HG03457 (cell line): ENCODE data around the gene TENM3.
"Not testable (repeated sequence)": the region's sequence is repeated elsewhere in the genome, so short reads cannot be mapped to it uniquely, and the experiment has no call there.

Source experiments
- ATAC-seq: cut with Tn5 transposase; IDR thresholded peaks from one replicate; pipeline ENCODE4 v1.9.1; 2021; ENCODE audit warnings: moderate number of reproducible peaks; ENCODE audit not compliant: unreplicated experiment

Gene TENM3

DNA sequence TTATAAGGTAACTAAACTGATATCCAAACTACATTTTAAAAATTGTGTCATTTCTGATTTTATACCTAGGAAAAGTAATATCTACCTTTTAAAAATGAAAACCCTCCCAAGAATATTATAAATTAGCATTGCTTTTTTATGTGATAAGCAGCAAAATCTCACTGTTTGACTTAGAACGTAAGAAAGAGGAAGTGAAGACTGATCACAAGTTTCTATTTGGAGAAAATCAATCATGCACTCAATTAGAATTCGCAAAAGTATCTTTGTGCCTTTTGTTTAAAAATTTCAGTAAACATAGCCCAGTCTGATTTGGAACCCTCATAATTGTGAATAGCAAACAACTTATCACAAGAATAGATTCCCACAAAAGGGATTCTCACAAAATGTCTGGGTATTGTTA is 142.7 kb downstream of the TENM3 start:
- no peak for ATAC-seq

DNA sequence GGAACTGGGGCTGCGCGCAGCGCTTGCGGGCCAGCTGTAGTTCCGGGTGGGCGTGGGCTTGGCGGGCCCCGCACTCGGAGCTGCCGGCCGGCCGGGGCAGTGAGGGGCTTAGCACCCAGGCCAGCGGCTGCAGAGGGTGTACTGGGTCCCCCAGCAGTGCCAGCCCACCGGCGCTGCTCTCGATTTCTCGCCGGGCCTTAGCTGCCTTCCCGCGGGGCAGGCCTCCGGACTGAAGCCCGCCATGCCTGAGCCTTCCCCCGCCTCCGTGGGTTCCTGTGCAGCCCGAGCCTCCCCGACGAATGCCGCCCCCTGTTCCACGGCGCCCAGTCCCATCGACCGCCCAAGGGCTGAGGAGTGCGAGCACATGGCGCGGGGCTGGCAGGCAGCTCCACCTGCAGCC is 143.4 kb downstream of the TENM3 start:
- not testable (repeated sequence) for ATAC-seq

- no peak for ATAC-seq
Measured at GRCh38 chr4:182391111-182391684, 148.0 kb downstream of the TENM3 start.

DNA sequence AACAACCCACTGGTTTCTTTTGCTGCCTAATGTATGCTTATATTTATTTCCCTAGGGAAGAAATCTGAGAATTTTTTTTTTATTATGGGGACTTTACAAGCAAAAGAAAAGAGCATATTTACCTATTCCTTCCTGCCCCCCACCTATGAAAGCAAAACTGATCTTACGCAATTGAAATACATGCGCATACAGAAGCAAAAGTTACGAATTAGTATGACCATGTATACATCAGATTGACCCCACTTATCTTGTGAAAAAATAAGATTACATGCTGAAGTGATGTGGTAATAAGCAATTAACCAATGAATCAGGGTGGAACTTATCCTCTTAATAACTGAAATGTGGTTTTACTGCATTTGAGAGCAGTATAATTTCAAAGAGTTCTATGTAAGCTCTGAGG is 151.0 kb downstream of the TENM3 start:
- no peak for ATAC-seq

- ATAC-seq = no peak
Measured at GRCh38 chr4:182400081-182400480, 156.9 kb downstream of the TENM3 start.

DNA sequence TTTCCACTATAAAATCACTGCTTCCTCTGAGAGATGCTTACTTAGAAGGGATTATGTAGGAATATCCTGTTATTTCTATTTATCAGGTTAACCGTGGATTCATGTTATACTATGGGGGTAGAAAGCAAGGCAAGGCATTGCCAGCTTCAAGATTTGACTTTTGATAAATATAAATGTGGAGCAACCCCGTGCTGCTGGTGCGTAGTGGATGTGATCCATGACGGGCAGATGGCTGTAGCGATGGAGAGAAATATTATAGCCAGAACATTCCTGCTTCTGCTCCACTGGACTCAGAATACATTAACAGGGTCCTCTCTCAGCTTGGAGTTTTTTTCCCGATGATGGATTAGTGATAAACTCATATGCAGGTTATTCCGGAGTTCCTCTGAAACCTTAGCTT is 157.6 kb downstream of the TENM3 start:
- ATAC-seq = no peak

DNA sequence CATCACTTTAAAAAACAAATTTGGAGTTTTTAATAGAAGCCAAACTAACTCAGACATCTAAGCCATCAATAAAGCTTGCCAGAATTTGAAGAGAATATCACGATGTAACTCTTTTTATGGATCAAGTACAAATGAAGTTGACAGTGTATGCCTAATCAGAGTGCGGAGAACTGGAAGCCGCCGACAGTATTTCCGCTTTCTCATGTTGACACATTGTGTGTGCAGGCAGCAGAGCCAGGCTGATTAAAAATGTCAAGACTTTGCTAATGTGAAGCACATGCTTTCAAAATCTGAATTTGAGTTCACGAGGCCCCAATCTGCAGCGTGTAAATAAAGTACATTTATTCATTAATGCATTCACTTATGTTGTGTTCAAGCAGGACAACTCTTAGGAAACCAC is 161.2 kb downstream of the TENM3 start:
- no peak for ATAC-seq

GRCh38 chr4:182405087-182405486 is 161.9 kb downstream of the TENM3 start:
- no peak for ATAC-seq

DNA sequence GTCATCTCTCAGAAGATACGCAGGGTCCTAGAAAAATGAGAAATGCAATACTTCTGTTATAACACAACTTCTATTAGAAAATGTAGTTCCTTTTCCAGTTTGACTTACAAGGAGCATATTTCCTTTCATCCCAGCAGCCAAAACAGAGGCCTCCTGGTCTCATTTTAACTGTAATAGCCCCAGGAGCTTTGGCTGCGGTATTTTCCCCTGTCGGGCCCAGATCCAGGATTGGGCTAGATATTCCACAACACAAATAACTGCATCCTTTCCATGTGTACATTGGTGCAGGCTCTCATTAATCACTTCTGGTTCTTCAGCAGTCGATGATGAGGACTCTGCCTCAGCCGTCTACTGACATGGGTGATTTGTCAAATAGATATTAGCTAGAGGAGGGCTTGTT is 166.1 kb downstream of the TENM3 start:
- no peak for ATAC-seq

DNA sequence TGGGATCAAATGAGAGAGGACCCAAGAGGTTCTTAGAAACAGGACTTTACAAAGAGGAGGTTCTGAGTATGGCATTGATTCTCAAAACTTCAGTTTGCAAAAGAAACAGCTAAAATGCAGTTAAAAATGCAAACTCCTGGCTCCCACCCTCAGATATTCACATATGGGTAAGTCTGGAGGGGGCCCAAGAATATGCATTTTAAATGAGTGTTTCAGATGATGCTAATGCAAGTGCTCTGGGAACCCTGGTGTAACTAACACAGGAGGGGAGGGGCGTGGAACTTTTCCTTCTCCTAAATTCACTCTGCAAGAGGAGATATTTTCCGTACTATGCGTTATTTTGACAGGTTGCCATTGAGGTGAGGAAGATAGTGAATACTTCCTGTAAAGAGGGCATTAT is 168.2 kb downstream of the TENM3 start:
- ATAC-seq = no peak

GRCh38 chr4:182413550-182413949 is 170.3 kb downstream of the TENM3 start:
- no peak for ATAC-seq

- ATAC-seq = no peak
Measured at GRCh38 chr4:182415116-182415515, 171.9 kb downstream of the TENM3 start.

DNA sequence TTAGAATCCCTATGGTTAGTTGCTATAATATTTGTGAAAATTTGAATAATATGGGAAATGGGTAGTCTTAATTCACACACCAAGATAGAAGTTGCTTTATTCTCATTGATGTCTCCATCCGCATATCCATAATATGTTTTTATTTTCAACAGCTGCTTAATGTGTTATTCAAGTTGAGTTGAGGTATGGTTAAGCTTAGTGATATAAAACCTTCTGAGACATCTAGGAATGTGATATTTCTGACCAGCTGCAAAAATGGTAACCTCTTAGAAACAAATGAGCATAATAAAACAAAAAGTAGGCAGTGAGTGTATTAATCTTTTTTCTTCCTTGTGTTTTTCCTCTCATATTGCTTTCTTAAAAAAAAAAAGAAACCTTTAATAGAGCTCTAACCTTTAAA is 172.9 kb downstream of the TENM3 start:
- ATAC-seq = no peak

DNA sequence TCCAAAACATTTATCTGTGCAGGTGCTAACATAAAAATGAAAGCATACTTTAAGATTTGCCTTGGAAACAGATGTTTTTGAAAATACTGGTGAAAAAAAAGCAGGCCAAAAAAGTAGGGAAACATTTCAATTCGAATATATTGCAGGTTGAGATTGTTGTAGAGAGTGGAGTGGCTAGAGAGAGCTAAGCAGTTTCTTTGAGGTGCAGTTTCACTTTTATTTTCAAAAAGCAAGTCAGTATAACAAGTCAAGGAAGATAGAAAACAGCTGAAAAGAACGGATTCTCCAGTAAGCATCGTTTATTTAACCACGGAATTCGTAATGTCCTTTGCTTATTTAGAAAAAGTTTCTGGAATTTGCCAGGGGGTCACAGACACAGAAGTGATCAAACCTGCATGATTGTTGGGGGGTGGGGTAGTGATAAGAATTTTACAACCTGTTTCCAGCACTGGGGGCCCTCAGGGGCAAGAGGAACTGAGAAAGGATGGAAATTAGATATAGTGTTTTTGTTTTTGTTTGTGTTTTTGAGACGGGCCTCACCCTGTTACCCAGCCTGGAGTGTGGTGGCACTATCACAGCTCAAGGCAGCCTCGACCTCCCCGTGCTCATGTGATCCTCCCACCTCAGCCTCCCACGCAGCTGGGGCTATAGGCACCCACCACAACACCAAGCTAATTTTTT is 175.0 kb downstream of the TENM3 start:
- no peak for ATAC-seq

DNA sequence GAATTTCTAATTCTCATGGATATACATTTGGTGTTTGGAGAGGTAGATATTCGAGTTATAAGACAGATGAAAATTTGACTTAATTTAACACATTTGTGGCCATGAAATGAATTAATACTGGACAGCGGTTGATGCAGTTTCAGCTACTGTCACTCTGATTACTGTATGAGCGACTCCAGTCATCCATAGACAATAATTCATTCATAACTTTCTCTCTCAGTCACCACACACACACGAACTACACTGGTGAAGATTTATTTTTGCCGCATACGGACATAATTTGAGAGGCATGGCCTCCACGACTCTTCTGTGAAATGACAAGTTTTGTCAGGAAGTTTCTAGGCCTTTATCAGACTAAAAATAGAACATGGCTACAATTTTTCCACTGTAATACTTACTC is 177.0 kb downstream of the TENM3 start:
- no peak for ATAC-seq

DNA sequence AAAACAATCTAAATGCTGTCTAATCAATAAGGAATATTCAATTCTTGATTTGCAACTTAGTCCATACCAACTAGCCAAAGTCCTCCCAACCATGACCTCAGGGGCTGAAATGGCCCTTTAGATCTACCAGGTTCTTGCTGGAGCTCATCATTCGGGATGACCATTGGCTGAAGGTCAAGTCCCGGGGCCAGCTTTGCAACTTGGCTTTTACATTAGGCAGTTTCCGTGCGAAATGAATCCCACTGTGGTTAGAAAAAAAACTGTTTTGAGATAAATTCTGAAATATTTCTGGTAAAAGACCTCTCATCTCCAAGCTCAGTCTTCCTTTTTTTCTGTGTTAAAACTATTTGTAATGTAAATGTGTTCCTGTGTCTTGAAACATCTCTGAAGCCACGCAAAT is 178.6 kb downstream of the TENM3 start:
- ATAC-seq = no peak

- ATAC-seq = no peak
Measured at GRCh38 chr4:182425302-182425701, 182.1 kb downstream of the TENM3 start.

GRCh38 chr4:182426901-182427300 is 183.7 kb downstream of the TENM3 start:
- ATAC-seq = no peak

DNA sequence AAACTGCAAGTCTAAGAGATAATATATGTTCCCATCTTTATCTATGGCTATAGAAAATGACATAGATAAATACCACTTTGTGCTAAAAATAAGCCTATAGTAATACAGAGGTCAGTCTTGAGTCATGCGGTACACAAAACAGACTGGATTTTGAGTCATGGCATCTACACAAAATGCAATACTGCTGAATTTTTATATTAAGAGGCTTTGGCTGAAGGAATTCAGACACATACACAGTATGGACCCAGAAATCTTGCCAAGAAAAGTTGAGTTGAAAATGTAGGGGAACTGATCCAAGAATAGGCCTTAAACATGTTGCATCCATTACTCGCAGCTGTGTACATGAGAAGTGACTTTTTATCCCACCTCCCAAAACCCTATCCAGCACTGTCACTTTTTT is 184.4 kb downstream of the TENM3 start:
- ATAC-seq = no peak

- ATAC-seq = no peak
Measured at GRCh38 chr4:182429896-182430295, 186.7 kb downstream of the TENM3 start.

- no peak for ATAC-seq
Measured at GRCh38 chr4:182432819-182433218, 189.6 kb downstream of the TENM3 start.

DNA sequence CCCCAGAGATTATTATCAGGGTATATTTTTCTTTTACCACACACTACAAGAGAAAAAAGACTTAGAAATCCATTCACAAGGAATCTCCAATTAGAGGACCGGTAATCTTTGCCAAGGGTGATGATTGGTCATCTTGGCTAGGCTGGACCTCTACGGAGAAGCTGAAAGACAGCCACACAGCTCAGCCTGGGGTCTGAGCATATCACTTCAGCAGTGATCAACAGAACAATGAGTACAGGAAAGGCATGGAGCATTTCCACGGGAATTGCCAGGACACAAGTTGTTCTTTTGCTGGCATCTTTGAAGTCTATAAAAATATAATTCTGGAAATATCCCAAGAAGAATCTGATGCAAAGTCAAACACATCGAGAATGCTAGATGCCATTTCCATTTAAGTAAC is 191.5 kb downstream of the TENM3 start:
- ATAC-seq = no peak

DNA sequence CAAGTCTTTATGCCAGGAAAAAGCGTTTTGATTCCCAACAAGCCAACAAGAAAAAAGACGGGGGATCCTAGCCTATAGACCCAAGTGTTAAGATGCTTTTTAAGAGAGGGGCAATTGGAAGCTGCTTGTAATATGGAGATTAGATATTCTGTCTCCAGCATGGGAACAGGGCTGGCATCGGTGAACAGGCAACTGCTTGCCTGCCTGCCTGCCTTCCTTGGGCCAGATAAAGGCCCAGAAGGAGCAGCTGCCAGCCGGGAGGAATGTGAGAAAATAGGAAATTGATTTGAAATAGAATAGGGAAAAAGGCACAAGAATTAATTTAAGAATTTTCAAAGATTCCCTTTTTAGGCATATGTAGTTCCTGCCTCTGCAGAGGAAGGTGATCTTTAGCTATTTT is 192.2 kb downstream of the TENM3 start:
- ATAC-seq = no peak
